Tibial nerve (tissue), 4 donors: ENCODE results near the gene ANKRD6.

Experiments used
- EP300 ChIP-seq, 2 donors: sonication (generic); formaldehyde crosslinking; IDR thresholded peaks; one replicate each; pipeline ENCODE4 v1.6.1; 2017; ENCODE audit warnings: antibody characterized with exemption in 2 of 2, mild to moderate bottlenecking in 1 of 2
- POLR2A ChIP-seq, 2 donors: fragments of 450-650 bp; IDR thresholded peaks; one replicate each; pipeline ENCODE4 v1.6.1; 2017; ENCODE audit warnings: antibody characterized with exemption in 2 of 2, mild to moderate bottlenecking in 2 of 2, moderate library complexity in 2 of 2
- TF ChIP-seq, protein P1 (sequence below), 5 experiments: fragments of 200-600 bp in 3 of 5; fragments of 450-650 bp in 2 of 5; sonication (generic) in 3 of 5; IDR thresholded peaks; one replicate each; pipeline ENCODE4 v1.5.1; 2016 to 2019; ENCODE audit warnings: antibody characterized with exemption in 5 of 5, mild to moderate bottlenecking in 3 of 5, moderate library complexity in 2 of 5

- TF ChIP-seq POLR2A (IDR thresholded peaks at IDR 0.05) (no peak), EP300 (IDR thresholded peaks at IDR 0.05) (no peak)
- TF ChIP-seq, protein P1, sequence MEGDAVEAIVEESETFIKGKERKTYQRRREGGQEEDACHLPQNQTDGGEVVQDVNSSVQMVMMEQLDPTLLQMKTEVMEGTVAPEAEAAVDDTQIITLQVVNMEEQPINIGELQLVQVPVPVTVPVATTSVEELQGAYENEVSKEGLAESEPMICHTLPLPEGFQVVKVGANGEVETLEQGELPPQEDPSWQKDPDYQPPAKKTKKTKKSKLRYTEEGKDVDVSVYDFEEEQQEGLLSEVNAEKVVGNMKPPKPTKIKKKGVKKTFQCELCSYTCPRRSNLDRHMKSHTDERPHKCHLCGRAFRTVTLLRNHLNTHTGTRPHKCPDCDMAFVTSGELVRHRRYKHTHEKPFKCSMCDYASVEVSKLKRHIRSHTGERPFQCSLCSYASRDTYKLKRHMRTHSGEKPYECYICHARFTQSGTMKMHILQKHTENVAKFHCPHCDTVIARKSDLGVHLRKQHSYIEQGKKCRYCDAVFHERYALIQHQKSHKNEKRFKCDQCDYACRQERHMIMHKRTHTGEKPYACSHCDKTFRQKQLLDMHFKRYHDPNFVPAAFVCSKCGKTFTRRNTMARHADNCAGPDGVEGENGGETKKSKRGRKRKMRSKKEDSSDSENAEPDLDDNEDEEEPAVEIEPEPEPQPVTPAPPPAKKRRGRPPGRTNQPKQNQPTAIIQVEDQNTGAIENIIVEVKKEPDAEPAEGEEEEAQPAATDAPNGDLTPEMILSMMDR (IDR thresholded peaks at IDR 0.05) = no peak
Measured at GRCh38 chr6:89630488-89630887, 197.5 kb downstream of the ANKRD6 start.
